HepG2 (cell line): ENCODE results near the gene LIME1. TPM values are rescaled to one million over a fixed set of nuclear protein-coding genes. Genes with fewer than 3 reads are reported as not detected.

ENCODE experiments used
- AHDC1 ChIP-seq: sonication (generic); formaldehyde crosslinking; IDR thresholded peaks from 2 replicates; pipeline ENCODE4 v1.5.1; 2020; ENCODE audit warnings: mild to moderate bottlenecking, missing genetic modification reagents, borderline replicate concordance
- ARID2 ChIP-seq: sonication (generic); formaldehyde crosslinking; IDR thresholded peaks from 2 replicates; pipeline ENCODE4 v1.8.1; 2022; ENCODE audit warnings: mild to moderate bottlenecking, missing genetic modification reagents, borderline replicate concordance
- BATF2 ChIP-seq: sonication (generic); formaldehyde crosslinking; IDR thresholded peaks from 2 replicates; pipeline ENCODE4 v1.8.0; 2022; ENCODE audit warnings: mild to moderate bottlenecking, missing genetic modification reagents, moderate library complexity
- CENPBD1 ChIP-seq: sonication (generic); formaldehyde crosslinking; IDR thresholded peaks from 2 replicates; pipeline ENCODE4 v1.8.0; 2022; ENCODE audit warnings: missing genetic modification reagents, low read depth, mild to moderate bottlenecking, borderline replicate concordance
- ELK4 ChIP-seq: sonication (generic); formaldehyde crosslinking; IDR thresholded peaks from 2 replicates; pipeline ENCODE4 v1.9.0; 2021; ENCODE audit warnings: missing genetic modification reagents, borderline replicate concordance
- FOXC1 ChIP-seq: sonication (generic); formaldehyde crosslinking; IDR thresholded peaks from 2 replicates; pipeline ENCODE4 v1.8.0; 2022; ENCODE audit warnings: mild to moderate bottlenecking, missing genetic modification reagents, borderline replicate concordance
- GATAD2A ChIP-seq: IDR thresholded peaks from 2 replicates; pipeline ENCODE4 v1.6.1; 2016
- HIVEP1 ChIP-seq: sonication (generic); formaldehyde crosslinking; IDR thresholded peaks from 2 replicates; pipeline ENCODE4 v1.4.0; 2020; ENCODE audit warnings: mild to moderate bottlenecking, missing genetic modification reagents
- MIXL1 ChIP-seq: IDR thresholded peaks from 2 replicates; pipeline ENCODE4 v1.6.1; 2016
- NR2F6 ChIP-seq, 2 experiments: IDR thresholded peaks; 2 replicates each; pipeline ENCODE4 v1.6.1; 2016; ENCODE audit warnings: antibody characterized with exemption in 1 of 2, mild to moderate bottlenecking in 1 of 2
- POLR2AphosphoS2 ChIP-seq: IDR thresholded peaks from 2 replicates; pipeline ENCODE4 v1.6.1; 2011; ENCODE audit warnings: low read depth, low read length, improper control_type of control experiment
- RFX1 ChIP-seq: fragments of 450-650 bp; IDR thresholded peaks from 2 replicates; pipeline ENCODE4 v1.6.1; 2017
- RORA ChIP-seq: sonication (generic); formaldehyde crosslinking; IDR thresholded peaks from 2 replicates; pipeline ENCODE4 v1.5.0; 2020; ENCODE audit warnings: mild to moderate bottlenecking, missing genetic modification reagents, moderate library complexity
- YEATS2 ChIP-seq: sonication (generic); formaldehyde crosslinking; IDR thresholded peaks from 2 replicates; pipeline ENCODE4 v1.4.0; 2020; ENCODE audit warnings: missing genetic modification reagents, borderline replicate concordance
- ZBTB46 ChIP-seq: sonication (generic); formaldehyde crosslinking; IDR thresholded peaks from 2 replicates; pipeline ENCODE4 v1.4.0; 2020; ENCODE audit warnings: mild to moderate bottlenecking, missing genetic modification reagents, borderline replicate concordance
- ZBTB8A ChIP-seq: sonication (generic); formaldehyde crosslinking; IDR thresholded peaks from 2 replicates; pipeline ENCODE4 v1.4.0; 2020; ENCODE audit warnings: mild to moderate bottlenecking, low read depth, missing genetic modification reagents, borderline replicate concordance
- ZNF160 ChIP-seq: sonication (generic); formaldehyde crosslinking; IDR thresholded peaks from 2 replicates; pipeline ENCODE4 v1.8.0; 2022; ENCODE audit warnings: mild to moderate bottlenecking, inconsistent platforms, missing genetic modification reagents
- ZNF253 ChIP-seq: sonication (generic); formaldehyde crosslinking; IDR thresholded peaks from 2 replicates; pipeline ENCODE4 v1.8.0; 2022; ENCODE audit warnings: mild to moderate bottlenecking, missing genetic modification reagents, borderline replicate concordance
- ZNF558 ChIP-seq: sonication (generic); formaldehyde crosslinking; IDR thresholded peaks from 2 replicates; pipeline ENCODE4 v1.9.0; 2022; ENCODE audit warnings: mild to moderate bottlenecking, missing genetic modification reagents, borderline replicate concordance
- ZNF768 ChIP-seq: sonication (generic); formaldehyde crosslinking; IDR thresholded peaks from 2 replicates; pipeline ENCODE4 v1.4.0; 2020; ENCODE audit warnings: missing genetic modification reagents
- polyA plus RNA-seq, 8 experiments: library from polyadenylated mRNA; depleted of rRNA in 3 of 8; stranded (reverse) in 7 of 8; unstranded in 1 of 8; fragments of >200 nt; fragmentation: Illumina TruSeq in 4 of 8; extraction: Trizol in 4 of 8; gene quantifications; 2 replicates each; pipeline versions ENCODE4 v1.2.1 to v1.2.3, GENCODE V29; 2011 to 2016; ENCODE audit warnings: low read depth in 4 of 8, missing spikeins in 1 of 8, mixed read lengths in 1 of 8; ENCODE audit not compliant: insufficient read depth in 1 of 8
- total RNA-seq, 5 experiments: library from RNA; depleted of rRNA; stranded (reverse); fragments of >200 nt; fragmentation: Illumina TruSeq; extraction: Trizol; gene quantifications; 2 replicates each; pipeline ENCODE4 v1.2.3, GENCODE V29; 2016; ENCODE audit warnings: low read depth in 1 of 5

Gene LIME1
- total and polyA plus RNA-seq, 2 of the 13 experiments (the other 11 are each of a cell fraction or from before 2014, with no cell fraction given), result 13.0 to 61.5 TPM

- TF ChIP-seq NR2F6 (IDR thresholded peaks at IDR 0.05) (peak; percentile 70), NR2F6 (CRISPR knock-in tag; IDR thresholded peaks at IDR 0.05) (peak; percentile 99), ZBTB46 (CRISPR knock-in tag) (no peak), ZBTB8A (CRISPR knock-in tag) (no peak), ZNF768 (CRISPR knock-in tag) (peak; percentile 85), ZNF253 (CRISPR knock-in tag) (peak; percentile 86), HIVEP1 (CRISPR knock-in tag) (no peak; the same call in 1 of the 2 replicates), RORA (no peak), AHDC1 (CRISPR knock-in tag) (no peak), ZNF160 (CRISPR knock-in tag) (peak; percentile 94), GATAD2A (CRISPR knock-in tag) (no peak), ELK4 (peak; percentile 67; the same call in 1 of the 2 replicates), MIXL1 (CRISPR knock-in tag) (peak; percentile 90), RFX1 (no peak; the same call in 1 of the 2 replicates), YEATS2 (peak; percentile 97), CENPBD1 (no peak; the same call in 1 of the 2 replicates), ZNF558 (CRISPR knock-in tag) (peak; percentile 71; the same call in 1 of the 2 replicates), ARID2 (CRISPR knock-in tag) (peak; percentile 97), FOXC1 (CRISPR knock-in tag) (peak; percentile 83; the same call in 1 of the 2 replicates), POLR2AphosphoS2 (no peak), BATF2 (CRISPR knock-in tag) (peak; percentile 79)
Observed at GRCh38 chr20:63707558-63708300, 28.7 kb upstream of the LIME1 start, which contains the start of the genes ARFRP1 and ZGPAT (continued).
